Measurements from ENCODE around the gene CPEB2.

The CPEB2 gene

GRCh38 chr4:15021311-15021710 is 19.0 kb downstream of the CPEB2 start:
- H3K36me3 ChIP-seq = peaks cover 10% of the 10 kb centered on the region
- no peak for TF ChIP-seq CTCF (IDR thresholded peaks at IDR 0.05; ENCODE audit: low read depth, low read length)
- H3K27ac ChIP-seq = no peak overlapping the region
- H3K4me3 ChIP-seq (ENCODE audit: low read depth, low read length) = no peak overlapping the region
- DNase-seq = no peak
- no peaks in the 10 kb centered on the region for H3K9me3 ChIP-seq (ENCODE audit: severe bottlenecking)
- H3K27me3 ChIP-seq (ENCODE audit: insufficient read depth, low read depth, severe bottlenecking) = no peaks in the 10 kb centered on the region

GRCh38 chr4:15021946-15022345 is 19.7 kb downstream of the CPEB2 start:
- DNase-seq = no peak
- no peaks in the 10 kb centered on the region for H3K27me3 ChIP-seq (ENCODE audit: insufficient read depth, low read depth, severe bottlenecking)
- H3K4me3 ChIP-seq (ENCODE audit: low read depth, low read length) = no peak overlapping the region
- no peak for TF ChIP-seq CTCF (IDR thresholded peaks at IDR 0.05; ENCODE audit: low read depth, low read length)
- H3K36me3 ChIP-seq = peaks cover 10% of the 10 kb centered on the region
- H3K9me3 ChIP-seq (ENCODE audit: severe bottlenecking) = no peaks in the 10 kb centered on the region
- no peak overlapping the region for H3K27ac ChIP-seq

DNA sequence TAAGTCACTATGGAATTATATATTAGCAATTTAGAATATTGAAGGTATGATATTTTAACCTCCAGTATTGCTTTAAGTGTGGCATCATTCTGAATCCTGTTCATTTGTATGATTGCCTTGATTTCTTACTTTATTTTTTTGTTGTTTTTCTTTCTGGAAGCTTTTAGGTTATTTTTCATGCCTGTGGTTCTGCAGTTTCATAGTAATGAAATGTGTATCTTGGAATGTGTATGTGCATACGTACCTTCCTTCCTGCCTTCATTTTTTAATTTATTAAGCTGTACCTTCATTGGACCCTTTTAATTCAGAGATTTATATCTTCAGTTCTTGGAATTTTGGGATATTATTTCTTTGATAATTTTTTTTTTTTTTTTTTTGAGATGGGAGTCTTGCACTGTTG is 22.1 kb downstream of the CPEB2 start:
- no peaks in the 10 kb centered on the region; the same call in 1 of the 2 replicates for H3K36me3 ChIP-seq
- no peak overlapping the region for H3K4me3 ChIP-seq (ENCODE audit: low read depth, low read length)
- H3K27ac ChIP-seq = no peak overlapping the region
- H3K9me3 ChIP-seq (ENCODE audit: severe bottlenecking) = no peaks in the 10 kb centered on the region
- DNase-seq = no peak
- no peak for TF ChIP-seq CTCF (IDR thresholded peaks at IDR 0.05; ENCODE audit: low read depth, low read length)
- H3K27me3 ChIP-seq (ENCODE audit: insufficient read depth, low read depth, severe bottlenecking) = no peaks in the 10 kb centered on the region

- DNase-seq = no peak
- Histone ChIP-seq H3K4me3 (ENCODE audit: low read depth, low read length) (no peak overlapping the region), H3K27me3 (ENCODE audit: insufficient read depth, low read depth, severe bottlenecking) (no peaks in the 10 kb centered on the region), H3K27ac (no peak overlapping the region), H3K36me3 (no peaks in the 10 kb centered on the region), H3K9me3 (ENCODE audit: severe bottlenecking) (no peaks in the 10 kb centered on the region)
- TF ChIP-seq CTCF (IDR thresholded peaks at IDR 0.05; ENCODE audit: low read depth, low read length) = no peak
Measured at GRCh38 chr4:15025693-15026092, 23.4 kb downstream of the CPEB2 start.

GRCh38 chr4:15027921-15028435 is 25.7 kb downstream of the CPEB2 start:
- TF ChIP-seq CTCF (IDR thresholded peaks at IDR 0.05; ENCODE audit: low read depth, low read length) = no peak
- no peak overlapping the region for H3K4me3 ChIP-seq (ENCODE audit: low read depth, low read length)
- DNase-seq = no peak
- H3K9me3 ChIP-seq (ENCODE audit: severe bottlenecking) = no peaks in the 10 kb centered on the region
- no peak overlapping the region for H3K27ac ChIP-seq
- H3K36me3 ChIP-seq = no peaks in the 10 kb centered on the region
- no peaks in the 10 kb centered on the region for H3K27me3 ChIP-seq (ENCODE audit: insufficient read depth, low read depth, severe bottlenecking)

DNA sequence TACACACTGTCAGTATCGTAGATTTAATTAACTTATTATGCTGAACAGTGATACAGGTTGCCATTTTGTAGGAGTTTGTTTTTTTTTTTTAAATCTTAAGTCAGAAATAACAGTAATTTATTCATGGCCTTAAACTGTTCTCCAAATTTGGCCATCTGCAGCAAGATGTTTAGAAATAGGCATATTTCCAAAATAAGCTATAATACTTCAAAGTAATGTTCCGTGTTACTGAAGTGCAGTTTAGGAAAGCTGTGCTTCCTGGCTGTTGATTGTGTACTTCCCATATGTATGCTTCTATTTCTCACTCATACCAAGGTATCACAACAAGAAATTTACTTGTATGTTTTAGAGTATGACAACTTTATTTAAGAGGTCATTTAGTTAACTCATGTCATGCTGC is 28.9 kb downstream of the CPEB2 start:
- Histone ChIP-seq H3K9me3 (ENCODE audit: severe bottlenecking) (peaks cover 2% of the 10 kb centered on the region), H3K36me3 (peaks cover 12% of the 10 kb centered on the region), H3K27ac (no peak overlapping the region), H3K4me3 (ENCODE audit: low read depth, low read length) (no peak overlapping the region), H3K27me3 (ENCODE audit: insufficient read depth, low read depth, severe bottlenecking) (no peaks in the 10 kb centered on the region)
- no peak for DNase-seq
- no peak for TF ChIP-seq CTCF (IDR thresholded peaks at IDR 0.05; ENCODE audit: low read depth, low read length)

Measured in WERI-Rb-1 (cell line).